Measurements from ENCODE around the gene ANO1.

Gene ANO1

DNA sequence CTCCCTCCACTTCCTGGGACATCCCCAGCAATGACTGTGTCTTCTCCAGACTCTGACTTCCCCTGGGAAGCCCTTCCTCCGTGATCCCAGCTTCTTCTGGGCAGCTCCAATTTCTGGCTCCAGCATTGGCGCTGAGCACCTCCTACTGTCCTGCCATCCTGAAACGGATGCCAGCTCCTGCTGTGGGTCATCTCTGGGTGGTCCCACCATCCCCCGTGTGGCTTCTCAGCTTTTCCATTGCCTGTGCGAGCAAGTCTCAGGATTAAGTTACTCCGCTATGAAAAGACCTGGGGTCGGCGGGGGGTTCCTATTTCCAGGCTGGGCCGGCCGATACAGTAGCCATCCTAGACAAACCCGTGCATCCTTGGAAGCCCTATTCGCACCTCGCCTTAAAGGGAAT is 69.6 kb downstream of the ANO1 start:
- no peak overlapping the region for H3K4me3 Mint-ChIP-seq
- H3K27me3 Mint-ChIP-seq, result peaks cover 39% of the 10 kb centered on the region
- H3K4me1 Mint-ChIP-seq, result no peaks in the 10 kb centered on the region
- H3K27ac Mint-ChIP-seq, result no peak overlapping the region
- no peak for DNase-seq
- ATAC-seq, result no peak
- no peaks in the 10 kb centered on the region for H3K36me3 Mint-ChIP-seq (ENCODE audit: low read depth)
- no peaks in the 10 kb centered on the region for H3K9me3 Mint-ChIP-seq

DNA sequence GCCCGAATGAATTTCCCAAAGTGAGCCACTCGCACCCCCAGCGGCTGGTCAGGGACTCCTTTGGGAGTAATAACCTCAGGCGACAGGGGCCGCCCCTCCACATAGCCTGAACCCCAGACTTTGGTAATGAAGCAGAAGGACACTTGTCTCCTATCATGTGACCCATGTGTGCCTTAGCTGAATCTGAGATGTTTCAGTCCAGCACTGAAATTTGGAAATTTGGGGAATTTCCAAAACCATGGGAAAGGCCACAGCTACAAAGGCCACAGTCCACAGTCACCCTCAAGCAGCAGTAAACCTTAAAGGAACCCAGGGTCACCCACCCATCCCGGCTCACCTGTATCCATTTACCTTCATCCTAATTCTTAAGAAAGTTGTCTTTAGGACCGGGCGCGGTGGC is 73.6 kb downstream of the ANO1 start:
- Mint-ChIP-seq H3K4me3 (no peak overlapping the region), H3K27ac (no peak overlapping the region), H3K36me3 (ENCODE audit: low read depth) (no peaks in the 10 kb centered on the region), H3K9me3 (no peaks in the 10 kb centered on the region), H3K4me1 (no peaks in the 10 kb centered on the region), H3K27me3 (peaks cover 8% of the 10 kb centered on the region)
- no peak for ATAC-seq
- DNase-seq, result no peak

DNA sequence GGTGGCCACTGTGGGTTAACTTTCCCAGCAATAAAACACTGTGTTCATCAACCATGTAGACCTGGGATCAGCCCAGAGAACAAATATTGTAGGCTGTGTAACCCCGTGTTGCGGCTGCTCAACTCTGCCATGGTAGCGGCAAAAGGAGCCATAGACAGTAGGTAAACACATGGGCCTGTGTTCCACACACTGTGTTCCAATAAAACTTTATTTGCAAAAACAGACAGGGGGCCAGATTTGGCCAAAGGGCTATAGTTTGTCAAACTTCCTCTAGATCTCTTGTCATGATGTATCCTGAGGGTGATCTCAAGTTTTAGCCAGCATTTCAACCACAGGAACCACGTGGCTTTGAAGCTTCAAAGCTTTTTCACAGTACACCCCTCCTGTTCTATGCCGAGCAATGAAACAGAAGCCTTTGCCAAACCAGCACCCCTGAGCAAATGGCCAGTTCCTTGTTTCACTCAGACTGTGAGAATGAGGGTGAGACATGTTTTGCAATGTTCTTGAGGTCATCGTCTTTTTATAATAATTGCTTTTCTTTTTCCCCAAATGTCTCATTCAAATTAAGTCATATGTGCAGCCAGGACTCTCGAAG is 75.1 kb downstream of the ANO1 start:
- DNase-seq (no peak), ATAC-seq (no peak)
- Mint-ChIP-seq H3K4me3 (no peak overlapping the region), H3K36me3 (ENCODE audit: low read depth) (no peaks in the 10 kb centered on the region), H3K27ac (no peak overlapping the region), H3K4me1 (no peaks in the 10 kb centered on the region), H3K27me3 (peaks cover under 1% of the 10 kb centered on the region), H3K9me3 (no peaks in the 10 kb centered on the region)

- DNase-seq, result no peak
- H3K27me3 Mint-ChIP-seq, result no peaks in the 10 kb centered on the region
- ATAC-seq, result no peak
- H3K9me3 Mint-ChIP-seq, result no peaks in the 10 kb centered on the region
- H3K27ac Mint-ChIP-seq, result no peak overlapping the region
- no peaks in the 10 kb centered on the region for H3K4me1 Mint-ChIP-seq
- H3K4me3 Mint-ChIP-seq, result no peak overlapping the region
- no peaks in the 10 kb centered on the region for H3K36me3 Mint-ChIP-seq (ENCODE audit: low read depth)
These were observed 77.3 kb downstream of the ANO1 start for GRCh38 chr11:70155386-70155785.

GRCh38 chr11:70156291-70157037 is 78.3 kb downstream of the ANO1 start:
- Mint-ChIP-seq H3K27me3 (no peaks in the 10 kb centered on the region), H3K27ac (no peak overlapping the region), H3K9me3 (no peaks in the 10 kb centered on the region), H3K36me3 (ENCODE audit: low read depth) (no peaks in the 10 kb centered on the region), H3K4me1 (no peaks in the 10 kb centered on the region), H3K4me3 (no peak overlapping the region)
- DNase-seq (no peak), ATAC-seq (no peak)

DNA sequence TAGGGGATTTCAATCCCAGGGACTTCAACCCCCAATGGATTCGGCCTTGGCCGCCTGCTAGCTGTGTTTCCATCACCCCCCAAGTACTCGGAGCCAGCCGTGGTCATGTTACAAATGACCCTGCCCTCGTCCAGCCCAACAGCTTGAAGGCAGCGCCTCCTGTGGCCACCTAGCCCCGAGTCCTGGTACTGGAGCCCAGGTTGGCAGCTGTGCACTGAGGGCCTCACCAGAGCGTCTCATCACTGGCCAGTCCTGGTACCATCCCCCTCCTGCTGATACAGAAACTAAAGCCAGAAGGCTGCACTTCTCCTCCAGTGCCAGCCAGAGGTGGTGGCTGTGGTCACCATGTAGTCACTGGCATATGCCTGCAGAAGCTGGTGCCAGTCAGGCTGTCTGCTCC is 80.1 kb downstream of the ANO1 start:
- ATAC-seq (no peak), DNase-seq (no peak)
- Mint-ChIP-seq H3K4me3 (no peak overlapping the region), H3K4me1 (no peaks in the 10 kb centered on the region), H3K36me3 (ENCODE audit: low read depth) (no peaks in the 10 kb centered on the region), H3K27me3 (no peaks in the 10 kb centered on the region), H3K27ac (no peak overlapping the region), H3K9me3 (no peaks in the 10 kb centered on the region)

GRCh38 chr11:70158757-70159389 is 80.8 kb downstream of the ANO1 start:
- no peaks in the 10 kb centered on the region for H3K27me3 Mint-ChIP-seq
- ATAC-seq (no peak), DNase-seq (no peak)
- no peak overlapping the region for H3K4me3 Mint-ChIP-seq
- no peaks in the 10 kb centered on the region for H3K36me3 Mint-ChIP-seq (ENCODE audit: low read depth)
- no peaks in the 10 kb centered on the region for H3K9me3 Mint-ChIP-seq
- H3K27ac Mint-ChIP-seq, result no peak overlapping the region
- no peaks in the 10 kb centered on the region for H3K4me1 Mint-ChIP-seq

DNA sequence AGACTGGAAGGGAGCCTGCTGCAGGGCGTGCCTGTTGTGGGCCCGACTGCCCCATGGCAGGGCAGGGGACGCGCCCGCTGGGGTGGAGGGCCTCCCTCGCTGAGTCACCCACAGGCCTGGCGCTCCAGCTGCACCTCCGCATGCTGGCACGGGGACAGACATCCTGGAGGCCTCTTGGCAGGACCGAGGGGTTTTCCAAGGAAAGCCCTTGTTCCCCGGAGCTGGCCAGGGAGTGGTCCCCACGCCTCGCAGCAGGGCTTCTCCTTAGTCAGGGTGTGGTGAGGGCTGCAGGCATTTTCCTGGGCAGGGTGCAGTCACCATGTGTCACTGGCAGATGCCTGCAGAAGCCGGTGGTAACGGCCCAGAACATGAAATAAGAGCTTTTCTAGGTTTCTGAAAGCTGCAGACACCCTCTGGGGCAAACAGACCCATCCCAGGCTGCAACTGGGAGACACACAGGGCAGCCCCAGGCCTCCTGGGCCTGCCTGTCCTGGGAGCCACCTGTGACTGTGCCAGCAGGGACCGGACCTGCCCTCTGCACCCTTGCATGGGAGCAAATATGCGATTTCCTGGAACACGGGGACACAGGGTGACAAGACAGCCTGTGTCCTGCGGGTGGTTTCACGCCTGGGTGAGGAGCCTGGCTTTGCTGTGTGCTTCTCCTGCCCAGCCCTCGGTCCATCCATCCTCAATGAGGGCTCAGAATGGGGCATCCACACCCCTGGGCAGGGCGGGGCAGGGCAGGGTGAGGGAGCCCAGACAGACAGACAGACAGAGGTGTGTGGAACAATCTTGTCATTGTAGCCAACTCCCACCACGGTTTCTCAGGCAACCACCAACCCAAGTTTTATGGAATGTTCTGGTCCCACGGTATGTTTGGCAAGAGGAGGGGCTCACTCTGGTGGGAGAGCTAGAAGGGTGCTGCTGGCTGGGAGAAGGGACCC is 81.8 kb downstream of the ANO1 start:
- Mint-ChIP-seq H3K27ac (no peak overlapping the region), H3K27me3 (no peaks in the 10 kb centered on the region), H3K4me1 (no peaks in the 10 kb centered on the region), H3K9me3 (no peaks in the 10 kb centered on the region), H3K36me3 (ENCODE audit: low read depth) (no peaks in the 10 kb centered on the region), H3K4me3 (no peak overlapping the region)
- no peak for DNase-seq
- no peak for ATAC-seq

DNA sequence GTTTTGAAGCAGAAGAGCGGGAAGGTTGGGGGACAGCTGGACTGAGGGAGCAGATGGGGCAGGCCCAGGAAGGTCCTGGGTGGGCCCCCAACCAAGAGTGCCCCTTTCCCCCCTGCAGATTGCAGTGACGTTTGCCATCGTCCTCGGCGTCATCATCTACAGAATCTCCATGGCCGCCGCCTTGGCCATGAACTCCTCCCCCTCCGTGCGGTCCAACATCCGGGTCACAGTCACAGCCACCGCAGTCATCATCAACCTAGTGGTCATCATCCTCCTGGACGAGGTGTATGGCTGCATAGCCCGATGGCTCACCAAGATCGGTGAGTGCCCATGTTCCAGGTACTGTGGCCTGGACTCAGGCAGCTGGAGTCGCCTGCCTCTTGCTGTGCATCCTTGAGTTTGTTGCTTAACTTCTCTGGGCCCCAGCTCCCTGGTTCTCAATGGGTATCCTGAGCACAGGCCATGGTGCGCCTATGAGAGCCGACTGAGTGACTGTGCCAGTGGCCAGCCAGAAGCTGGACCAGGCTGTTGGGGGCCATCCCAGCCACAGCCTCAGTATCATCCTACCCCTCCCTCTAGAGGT is 83.0 kb downstream of the ANO1 start:
- Mint-ChIP-seq H3K9me3 (no peaks in the 10 kb centered on the region), H3K36me3 (ENCODE audit: low read depth) (no peaks in the 10 kb centered on the region), H3K4me1 (no peaks in the 10 kb centered on the region), H3K27me3 (no peaks in the 10 kb centered on the region), H3K4me3 (no peak overlapping the region), H3K27ac (no peak overlapping the region)
- DNase-seq (no peak), ATAC-seq (no peak)

DNA sequence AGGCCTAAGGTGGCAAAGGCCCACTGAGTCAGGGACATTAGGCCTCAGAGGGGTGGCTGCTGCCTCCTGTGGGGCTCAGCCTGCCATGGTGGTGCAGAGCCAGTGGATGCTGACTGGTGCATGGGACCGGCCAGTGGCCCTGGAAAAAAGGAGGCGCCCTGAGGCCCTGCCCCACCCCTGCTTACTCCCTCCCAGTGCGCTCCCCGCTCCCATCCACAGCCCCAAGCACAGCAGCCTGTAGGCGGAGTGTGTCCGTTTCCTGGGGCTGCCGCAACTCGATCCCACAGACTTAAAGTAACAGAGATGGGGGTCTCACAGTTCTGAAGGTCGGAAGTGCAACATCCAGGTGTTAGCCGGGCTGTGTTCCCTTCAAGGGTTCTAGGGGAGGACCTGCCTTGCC is 86.6 kb downstream of the ANO1 start:
- DNase-seq (no peak), ATAC-seq (no peak)
- H3K4me3 Mint-ChIP-seq, result no peak overlapping the region
- H3K27me3 Mint-ChIP-seq, result no peaks in the 10 kb centered on the region
- H3K27ac Mint-ChIP-seq, result no peak overlapping the region
- no peaks in the 10 kb centered on the region for H3K9me3 Mint-ChIP-seq
- H3K36me3 Mint-ChIP-seq (ENCODE audit: low read depth), result no peaks in the 10 kb centered on the region
- H3K4me1 Mint-ChIP-seq, result no peaks in the 10 kb centered on the region

- DNase-seq, result no peak
- Mint-ChIP-seq H3K27ac (no peak overlapping the region), H3K4me3 (no peak overlapping the region), H3K27me3 (peaks cover 3% of the 10 kb centered on the region), H3K4me1 (no peaks in the 10 kb centered on the region), H3K36me3 (ENCODE audit: low read depth) (no peaks in the 10 kb centered on the region), H3K9me3 (no peaks in the 10 kb centered on the region)
- ATAC-seq, result no peak
These were observed 89.0 kb downstream of the ANO1 start for GRCh38 chr11:70167120-70167519.

DNA sequence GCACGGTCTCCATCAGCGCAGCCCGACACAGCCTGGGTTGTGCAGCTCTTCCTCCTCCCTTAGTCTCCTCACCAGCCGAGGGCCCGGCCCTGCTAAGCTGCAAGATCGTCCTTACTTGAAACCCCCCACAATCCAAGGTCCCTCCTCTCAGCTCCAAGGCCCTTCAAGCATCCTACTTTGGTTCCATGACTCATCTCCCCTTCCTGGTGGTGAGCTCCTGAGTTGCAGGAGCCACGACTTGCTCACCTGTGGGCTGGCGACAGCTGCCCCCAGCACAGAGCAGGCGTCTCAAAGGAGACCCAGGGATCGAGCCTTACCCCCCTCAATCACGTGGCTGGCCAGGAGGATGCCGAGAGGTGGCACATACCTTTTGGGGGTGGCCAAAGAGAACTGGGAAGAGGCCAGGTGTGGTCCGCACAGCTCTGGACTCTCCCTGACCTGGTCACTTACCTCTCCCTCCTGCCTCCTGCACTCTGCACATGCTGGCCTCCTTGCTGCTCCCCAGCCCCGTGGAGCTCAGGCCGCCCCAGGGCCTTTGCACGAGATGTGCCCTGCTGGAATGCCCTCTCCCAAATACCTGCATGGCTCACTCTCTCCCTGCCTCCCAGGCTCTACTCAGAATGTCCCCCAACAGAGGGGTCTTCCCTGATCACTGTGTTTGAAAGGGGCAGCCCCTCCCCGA is 89.7 kb downstream of the ANO1 start:
- H3K4me3 Mint-ChIP-seq, result no peak overlapping the region
- no peaks in the 10 kb centered on the region for H3K9me3 Mint-ChIP-seq
- H3K27ac Mint-ChIP-seq, result no peak overlapping the region
- no peak for ATAC-seq
- no peaks in the 10 kb centered on the region for H3K36me3 Mint-ChIP-seq (ENCODE audit: low read depth)
- H3K27me3 Mint-ChIP-seq, result peaks cover 3% of the 10 kb centered on the region
- DNase-seq, result no peak
- no peaks in the 10 kb centered on the region for H3K4me1 Mint-ChIP-seq

DNA sequence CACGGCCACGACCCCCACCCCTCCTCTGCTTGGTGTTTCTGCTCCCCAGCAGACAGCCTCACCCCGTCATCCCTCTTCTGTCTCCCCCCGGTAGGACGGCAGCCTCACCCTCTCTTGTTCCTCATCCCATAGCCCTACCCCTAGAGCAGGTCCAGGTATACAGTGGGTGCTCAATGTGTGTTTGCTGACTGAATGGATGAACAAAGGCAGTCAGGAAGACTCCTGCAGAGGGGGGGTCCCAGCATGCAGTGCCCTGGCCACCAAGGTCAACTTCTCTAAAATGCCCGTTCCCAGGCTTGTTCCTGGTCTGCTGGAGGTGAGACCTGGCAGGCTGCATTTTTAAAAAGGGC is 90.3 kb downstream of the ANO1 start:
- ATAC-seq (no peak), DNase-seq (no peak)
- Mint-ChIP-seq H3K27me3 (peaks cover 3% of the 10 kb centered on the region), H3K4me3 (no peak overlapping the region), H3K4me1 (no peaks in the 10 kb centered on the region), H3K27ac (no peak overlapping the region), H3K36me3 (ENCODE audit: low read depth) (no peaks in the 10 kb centered on the region), H3K9me3 (no peaks in the 10 kb centered on the region)

- DNase-seq (no peak), ATAC-seq (no peak)
- H3K4me3 Mint-ChIP-seq, result no peak overlapping the region
- no peaks in the 10 kb centered on the region for H3K36me3 Mint-ChIP-seq (ENCODE audit: low read depth)
- peaks cover 3% of the 10 kb centered on the region for H3K27me3 Mint-ChIP-seq
- H3K4me1 Mint-ChIP-seq, result no peaks in the 10 kb centered on the region
- no peak overlapping the region for H3K27ac Mint-ChIP-seq
- H3K9me3 Mint-ChIP-seq, result no peaks in the 10 kb centered on the region
These were observed 91.0 kb downstream of the ANO1 start for GRCh38 chr11:70169127-70169526.

Measured in activated naive CD8-positive, alpha-beta T cell treated with anti-CD3 and anti-CD28 coated beads, Interleukin-2, amount 50 U/mL, for 24 hours (primary cell).